Measurements from ENCODE around the gene EHD3. TPM values are rescaled to one million over a fixed set of nuclear protein-coding genes. Genes with fewer than 3 reads are reported as not detected.

Gene EHD3
- 10.3 and 13.4 TPM in 2 replicates for total RNA-seq

DNA sequence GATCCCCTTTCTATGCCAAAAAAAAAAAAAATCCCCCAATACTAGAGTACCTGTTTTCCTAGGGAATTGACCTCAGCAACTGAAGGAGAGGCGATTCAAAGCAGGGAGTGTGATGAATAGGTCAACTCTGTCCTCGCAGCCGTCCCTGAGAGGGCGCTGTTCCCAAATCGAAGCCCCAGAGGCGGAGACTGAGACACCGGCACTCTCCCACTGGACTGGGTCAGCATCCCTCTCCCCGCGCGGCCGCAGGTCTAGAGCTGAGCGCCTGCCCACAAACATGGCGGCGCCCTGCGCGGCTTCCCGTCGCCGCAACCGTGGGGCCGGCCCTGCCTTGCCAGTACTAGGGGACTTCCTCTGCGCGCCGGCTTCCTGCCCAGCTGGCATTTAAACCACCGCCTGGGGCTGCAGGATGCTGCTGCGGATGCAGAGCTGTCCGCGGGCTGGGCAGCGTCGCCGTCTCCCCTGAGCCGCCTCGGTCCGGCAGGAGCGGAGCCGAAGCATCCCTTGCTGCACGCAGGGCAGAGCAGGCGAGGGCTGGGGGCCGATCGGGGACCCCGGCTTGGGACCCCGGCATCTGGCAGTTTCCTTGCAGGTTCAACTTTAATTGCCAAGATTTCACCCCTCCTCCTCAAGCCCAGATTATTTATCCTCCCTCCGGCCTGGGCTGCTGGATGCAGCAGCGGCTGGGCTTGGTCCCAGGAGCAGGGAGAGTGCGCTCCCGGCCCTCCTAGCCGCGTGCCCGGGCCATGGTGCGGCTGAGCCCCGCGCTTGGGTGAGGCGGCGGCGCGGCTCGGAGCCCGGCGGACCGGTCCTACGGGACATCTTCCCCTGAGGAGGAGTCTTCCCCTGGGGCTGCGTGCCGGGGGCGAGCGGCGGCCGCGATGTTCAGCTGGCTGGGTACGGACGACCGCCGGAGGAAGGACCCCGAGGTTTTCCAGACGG, at the start of gene EHD3:
EHD3 (plus strand) TSS at position 412 of the 942 bp plus-strand sequence; CDS start at position 882, 470 bp downstream.

DNA sequence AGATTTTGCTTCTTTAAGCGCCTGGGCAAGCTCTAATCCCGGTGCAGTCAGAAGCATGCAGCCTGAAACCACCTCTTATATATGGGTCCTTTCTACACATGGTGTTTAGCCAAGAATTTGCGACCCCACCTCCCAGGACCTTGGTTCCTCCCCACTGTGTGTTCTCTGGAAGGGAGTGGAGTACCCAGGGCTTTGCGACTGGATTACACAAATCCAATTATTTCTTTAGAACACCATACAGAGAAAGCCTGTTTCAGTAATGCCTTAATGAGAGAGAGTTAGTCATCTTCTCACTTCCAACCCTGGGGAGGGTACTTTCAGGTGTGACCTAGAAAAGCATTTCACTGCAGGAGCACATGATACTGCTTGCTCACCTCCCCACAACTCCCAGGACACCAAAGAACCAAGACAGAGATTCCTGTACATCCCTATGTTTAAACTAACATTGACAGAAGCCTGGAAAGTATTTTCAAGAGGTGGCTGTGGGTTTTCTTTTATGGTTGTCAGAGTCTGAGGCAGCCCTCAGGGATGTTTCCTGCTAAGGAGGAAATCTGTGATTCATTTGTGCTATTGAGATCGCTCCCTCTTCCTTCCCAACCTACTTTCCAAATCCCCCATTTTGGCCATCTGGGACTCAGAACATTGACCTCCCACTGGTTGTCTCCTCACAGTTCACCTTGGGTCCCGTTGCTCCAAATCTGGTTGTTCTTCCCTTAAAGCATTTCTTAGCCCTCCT, 16.3 kb upstream of the EHD3 start, which contains the start of gene CAPN14:
CAPN14 (minus strand) TSS at position 51 of the 736 bp plus-strand sequence. CDS start 12,068 bp downstream, outside the sequence.

Other genes with a start within 250 kb of the EHD3 start
- gene GALNT14, start 95.7 kb upstream of the EHD3 start, total RNA-seq = 73.3 and 217 TPM in 2 replicates
- 0.13 TPM in 1 of 2 replicates, not detected in the other for gene CAPN14, start 16.6 kb upstream of the EHD3 start, total RNA-seq
- gene XDH, start 180.6 kb downstream of the EHD3 start, total RNA-seq = 0.51 and 0.81 TPM in 2 replicates